Chondrocyte (in vitro differentiated cells): ENCODE results near the gene CHID1. TPM values are rescaled to one million over a fixed set of nuclear protein-coding genes. Genes with fewer than 3 reads are reported as not detected.

ENCODE experiments used
- DNase-seq: peaks from one replicate; pipeline ENCODE4 v3.0.0; 2021; ENCODE audit warnings: mixed read lengths, low spot score
- H3K27ac Mint-ChIP-seq: one replicate; pipeline ENCODE4 v1.8.0; 2021; ENCODE audit warnings: mild to moderate bottlenecking, moderate library complexity, mixed read lengths; ENCODE audit not compliant: unreplicated experiment
- H3K27me3 Mint-ChIP-seq: 2 replicates; pipeline ENCODE4 v1.8.0; 2021; ENCODE audit warnings: low read depth, mixed read lengths
- H3K36me3 Mint-ChIP-seq: 2 replicates; pipeline ENCODE4 v1.8.0; 2021; ENCODE audit warnings: low read depth, mixed read lengths
- H3K4me1 Mint-ChIP-seq: 2 replicates; pipeline ENCODE4 v1.8.0; 2021; ENCODE audit warnings: low read depth, mild to moderate bottlenecking, mixed read lengths
- H3K4me3 Mint-ChIP-seq: one replicate; pipeline ENCODE4 v1.8.0; 2021; ENCODE audit warnings: mild to moderate bottlenecking, moderate library complexity, mixed read lengths; ENCODE audit not compliant: unreplicated experiment
- H3K9me3 Mint-ChIP-seq: 2 replicates; pipeline ENCODE4 v1.8.0; 2021; ENCODE audit warnings: low read depth, mixed read lengths
- CTCF ChIP-seq: fragments of 200-600 bp; sonication (generic); IDR thresholded peaks from 2 replicates; pipeline ENCODE4 v1.5.0; 2021; ENCODE audit warnings: antibody characterized with exemption, mild to moderate bottlenecking, moderate library complexity
- total RNA-seq: library from RNA; stranded (reverse); gene quantifications from 3 replicates; pipeline ENCODE4 v1.2.1, GENCODE V29; 2021

CHID1 gene
- total RNA-seq, 1 donor from 2014 or later: 90.3 TPM

DNA sequence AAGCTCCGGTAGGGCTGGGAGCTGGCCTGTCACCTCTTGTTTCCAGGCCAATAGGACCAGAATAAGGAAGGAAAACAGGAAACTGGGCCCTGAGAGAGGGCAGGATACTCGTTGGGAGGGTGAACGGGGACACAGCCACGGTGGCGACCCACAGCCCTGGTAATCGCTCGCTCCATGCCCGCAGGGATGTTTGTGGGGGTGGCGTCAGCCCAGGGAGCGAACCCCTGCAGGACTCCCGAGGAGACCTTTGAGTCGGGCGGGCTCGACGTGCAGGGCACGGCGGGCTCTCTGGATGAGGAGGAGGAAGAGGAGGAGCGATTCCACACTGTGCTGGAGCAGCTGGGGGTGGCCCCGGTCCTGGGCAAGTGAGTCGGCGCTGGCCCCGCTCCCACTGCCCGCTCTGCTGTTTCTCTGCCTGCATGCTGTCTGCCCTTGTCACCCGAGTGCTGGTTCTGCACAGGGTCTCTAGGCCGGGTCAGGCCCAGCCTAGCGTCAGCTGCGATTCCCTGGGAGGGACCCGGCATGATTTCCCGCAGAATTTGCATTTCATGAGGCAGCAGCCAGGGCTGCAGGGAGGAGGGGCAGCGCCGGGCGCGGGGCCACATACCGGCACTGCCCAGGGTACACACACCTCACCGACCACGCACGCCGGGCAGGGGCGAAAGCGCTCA, 81.3 kb downstream of the CHID1 start:
- Mint-ChIP-seq H3K36me3 (peaks cover 4% of the 10 kb centered on the region), H3K27ac (no peak overlapping the region), H3K9me3 (no peaks in the 10 kb centered on the region), H3K4me3 (peak overlapping the region; percentile 25), H3K27me3 (no peaks in the 10 kb centered on the region), H3K4me1 (peaks cover 52% of the 10 kb centered on the region)
- no peak for TF ChIP-seq CTCF
- DNase-seq: no peak

DNA sequence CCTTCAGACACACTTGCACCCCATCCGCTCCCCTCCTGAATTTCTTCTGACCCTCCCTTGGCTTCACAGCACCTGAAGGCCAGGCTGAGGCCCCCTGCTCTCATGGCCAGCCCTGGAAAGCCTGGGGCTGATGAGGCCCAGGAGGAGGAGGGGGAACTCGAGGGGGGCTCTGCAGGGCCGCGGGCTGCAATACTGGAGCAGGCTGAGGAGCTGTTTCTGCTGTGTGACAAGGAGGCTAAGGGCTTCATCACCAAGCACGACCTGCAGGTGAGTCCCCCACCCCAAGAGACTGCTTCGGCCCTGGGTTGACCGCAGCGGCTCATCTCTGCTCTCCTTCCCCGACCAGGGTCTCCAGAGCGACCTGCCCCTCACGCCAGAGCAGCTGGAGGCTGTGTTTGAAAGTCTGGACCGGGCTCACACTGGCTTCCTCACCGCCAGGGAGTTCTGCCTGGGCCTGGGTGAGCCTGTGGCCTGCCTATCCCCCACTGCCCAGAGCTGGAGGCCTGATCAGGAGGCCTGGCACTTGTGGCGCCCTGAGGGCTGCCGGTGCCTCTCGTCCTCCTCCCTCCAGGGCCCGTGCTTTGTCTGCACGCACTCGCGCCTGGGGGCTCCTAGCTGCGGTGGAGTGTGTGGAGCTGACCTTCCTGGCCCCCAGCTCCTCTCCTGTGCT, 82.0 kb downstream of the CHID1 start:
- Mint-ChIP-seq H3K4me1 (peaks cover 46% of the 10 kb centered on the region), H3K36me3 (peaks cover 6% of the 10 kb centered on the region), H3K27ac (no peak overlapping the region), H3K9me3 (no peaks in the 10 kb centered on the region), H3K27me3 (no peaks in the 10 kb centered on the region), H3K4me3 (peak overlapping the region; percentile 22)
- DNase-seq: no peak
- TF ChIP-seq CTCF: no peak

- Mint-ChIP-seq H3K4me3 (peak within 1 kb of the TSS; percentile 31), H3K27ac (no peak within 1 kb of the TSS), H3K27me3 (no peaks in the 10 kb centered on the region), H3K4me1 (peaks cover 46% of the 10 kb centered on the region), H3K36me3 (peaks cover 6% of the 10 kb centered on the region), H3K9me3 (no peaks in the 10 kb centered on the region)
- no peak for TF ChIP-seq CTCF
- DNase-seq: no peak
Measured at GRCh38 chr11:827897-828192, 82.8 kb downstream of the CHID1 start, which contains the start of gene CRACR2B. CRACR2B (plus strand) TSS chr11:827919; CDS start chr11:828608, 689 bp downstream.

GRCh38 chr11:827146-827896, 83.3 kb downstream of the CHID1 start:
- no peaks in the 10 kb centered on the region for H3K27me3 Mint-ChIP-seq
- H3K27ac Mint-ChIP-seq: no peak overlapping the region
- TF ChIP-seq CTCF: no peak

DNA sequence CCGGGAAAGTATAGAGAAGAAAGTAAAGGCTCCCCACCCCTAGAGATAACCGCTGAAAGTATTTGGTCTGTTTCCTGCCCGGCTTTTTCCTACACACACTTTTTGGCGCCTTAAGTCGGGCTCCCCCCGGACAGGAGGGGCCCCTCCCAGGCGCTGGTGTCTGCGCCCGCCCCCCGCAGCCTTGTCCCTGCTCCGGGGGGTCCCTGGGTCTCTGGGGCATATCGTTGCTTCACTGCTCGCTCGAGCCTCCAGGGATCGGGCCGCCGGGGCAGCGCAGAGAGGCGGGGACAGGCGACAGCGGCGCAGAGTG, 83.8 kb downstream of the CHID1 start:
- DNase-seq: no peak
- TF ChIP-seq CTCF: no peak
- Mint-ChIP-seq H3K9me3 (no peaks in the 10 kb centered on the region), H3K4me1 (peaks cover 44% of the 10 kb centered on the region), H3K36me3 (peaks cover 6% of the 10 kb centered on the region), H3K27ac (no peak overlapping the region), H3K4me3 (peak overlapping the region; percentile 36), H3K27me3 (no peaks in the 10 kb centered on the region)

More at GRCh38 chr11:827146-827896, 83.3 kb downstream of the CHID1 start:
- H3K4me1 Mint-ChIP-seq: peaks cover 45% of the 10 kb centered on the region
- H3K9me3 Mint-ChIP-seq: no peaks in the 10 kb centered on the region
- H3K36me3 Mint-ChIP-seq: peaks cover 6% of the 10 kb centered on the region
- H3K4me3 Mint-ChIP-seq: peak overlapping the region; percentile 31
- DNase-seq: no peak
